ENCODE results near the gene IP6K3.

DNA sequence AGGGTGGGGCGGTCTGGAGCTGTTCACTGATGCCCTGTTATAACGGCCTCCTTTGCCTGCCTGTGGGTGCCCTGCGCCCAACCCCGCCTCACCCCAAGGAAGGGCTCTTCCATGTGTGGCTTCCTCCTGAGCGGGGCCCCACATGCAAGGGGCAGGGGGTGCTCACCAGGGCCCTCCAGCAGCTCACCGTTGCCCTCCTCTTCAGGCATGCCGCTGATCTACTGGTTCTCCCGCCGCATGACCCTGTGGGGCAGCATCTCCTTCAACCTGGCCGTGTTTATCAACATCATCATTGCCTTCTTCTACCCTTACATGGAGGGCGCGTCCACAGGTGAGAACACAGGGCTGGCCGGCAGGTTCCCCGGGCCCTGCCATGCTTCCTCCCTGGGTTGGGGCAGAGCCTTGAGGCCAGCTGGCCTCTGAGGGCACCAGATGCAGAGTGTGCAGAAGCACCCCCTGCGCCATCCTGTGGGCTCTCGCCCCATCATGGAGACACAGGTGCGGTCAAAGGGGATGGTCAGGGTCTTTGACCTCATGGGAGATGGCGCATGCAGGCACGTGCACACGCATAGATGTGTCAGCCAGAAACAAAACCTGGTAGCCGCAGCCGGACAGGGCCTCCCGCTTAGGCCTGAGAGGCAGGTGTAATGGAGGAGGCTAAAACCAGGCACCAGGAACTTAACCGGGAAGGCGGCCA is 58.1 kb downstream of the IP6K3 start:
- TF ChIP-seq, protein P1, sequence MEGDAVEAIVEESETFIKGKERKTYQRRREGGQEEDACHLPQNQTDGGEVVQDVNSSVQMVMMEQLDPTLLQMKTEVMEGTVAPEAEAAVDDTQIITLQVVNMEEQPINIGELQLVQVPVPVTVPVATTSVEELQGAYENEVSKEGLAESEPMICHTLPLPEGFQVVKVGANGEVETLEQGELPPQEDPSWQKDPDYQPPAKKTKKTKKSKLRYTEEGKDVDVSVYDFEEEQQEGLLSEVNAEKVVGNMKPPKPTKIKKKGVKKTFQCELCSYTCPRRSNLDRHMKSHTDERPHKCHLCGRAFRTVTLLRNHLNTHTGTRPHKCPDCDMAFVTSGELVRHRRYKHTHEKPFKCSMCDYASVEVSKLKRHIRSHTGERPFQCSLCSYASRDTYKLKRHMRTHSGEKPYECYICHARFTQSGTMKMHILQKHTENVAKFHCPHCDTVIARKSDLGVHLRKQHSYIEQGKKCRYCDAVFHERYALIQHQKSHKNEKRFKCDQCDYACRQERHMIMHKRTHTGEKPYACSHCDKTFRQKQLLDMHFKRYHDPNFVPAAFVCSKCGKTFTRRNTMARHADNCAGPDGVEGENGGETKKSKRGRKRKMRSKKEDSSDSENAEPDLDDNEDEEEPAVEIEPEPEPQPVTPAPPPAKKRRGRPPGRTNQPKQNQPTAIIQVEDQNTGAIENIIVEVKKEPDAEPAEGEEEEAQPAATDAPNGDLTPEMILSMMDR (IDR thresholded peaks at IDR 0.05; ENCODE audit: insufficient read depth, low read length) = no peak
- TF ChIP-seq, protein P2, sequence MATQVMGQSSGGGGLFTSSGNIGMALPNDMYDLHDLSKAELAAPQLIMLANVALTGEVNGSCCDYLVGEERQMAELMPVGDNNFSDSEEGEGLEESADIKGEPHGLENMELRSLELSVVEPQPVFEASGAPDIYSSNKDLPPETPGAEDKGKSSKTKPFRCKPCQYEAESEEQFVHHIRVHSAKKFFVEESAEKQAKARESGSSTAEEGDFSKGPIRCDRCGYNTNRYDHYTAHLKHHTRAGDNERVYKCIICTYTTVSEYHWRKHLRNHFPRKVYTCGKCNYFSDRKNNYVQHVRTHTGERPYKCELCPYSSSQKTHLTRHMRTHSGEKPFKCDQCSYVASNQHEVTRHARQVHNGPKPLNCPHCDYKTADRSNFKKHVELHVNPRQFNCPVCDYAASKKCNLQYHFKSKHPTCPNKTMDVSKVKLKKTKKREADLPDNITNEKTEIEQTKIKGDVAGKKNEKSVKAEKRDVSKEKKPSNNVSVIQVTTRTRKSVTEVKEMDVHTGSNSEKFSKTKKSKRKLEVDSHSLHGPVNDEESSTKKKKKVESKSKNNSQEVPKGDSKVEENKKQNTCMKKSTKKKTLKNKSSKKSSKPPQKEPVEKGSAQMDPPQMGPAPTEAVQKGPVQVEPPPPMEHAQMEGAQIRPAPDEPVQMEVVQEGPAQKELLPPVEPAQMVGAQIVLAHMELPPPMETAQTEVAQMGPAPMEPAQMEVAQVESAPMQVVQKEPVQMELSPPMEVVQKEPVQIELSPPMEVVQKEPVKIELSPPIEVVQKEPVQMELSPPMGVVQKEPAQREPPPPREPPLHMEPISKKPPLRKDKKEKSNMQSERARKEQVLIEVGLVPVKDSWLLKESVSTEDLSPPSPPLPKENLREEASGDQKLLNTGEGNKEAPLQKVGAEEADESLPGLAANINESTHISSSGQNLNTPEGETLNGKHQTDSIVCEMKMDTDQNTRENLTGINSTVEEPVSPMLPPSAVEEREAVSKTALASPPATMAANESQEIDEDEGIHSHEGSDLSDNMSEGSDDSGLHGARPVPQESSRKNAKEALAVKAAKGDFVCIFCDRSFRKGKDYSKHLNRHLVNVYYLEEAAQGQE (IDR thresholded peaks at IDR 0.05; ENCODE audit: insufficient replicate concordance, low read depth) = no peak
- TF ChIP-seq POLR2AphosphoS5 (IDR thresholded peaks at IDR 0.05; ENCODE audit: low read depth) (no peak), GABPA (IDR thresholded peaks at IDR 0.05; ENCODE audit: low read depth) (no peak), SPI1 (IDR thresholded peaks at IDR 0.05; ENCODE audit: borderline replicate concordance, low read depth) (no peak)

All from HL-60 (cell line).